Measurements from ENCODE around the gene LRFN2. TPM values are rescaled to one million over a fixed set of nuclear protein-coding genes. Genes with fewer than 3 reads are reported as not detected.

The LRFN2 gene
- total RNA-seq, 1 experiment from 2014 or later = not detected

DNA sequence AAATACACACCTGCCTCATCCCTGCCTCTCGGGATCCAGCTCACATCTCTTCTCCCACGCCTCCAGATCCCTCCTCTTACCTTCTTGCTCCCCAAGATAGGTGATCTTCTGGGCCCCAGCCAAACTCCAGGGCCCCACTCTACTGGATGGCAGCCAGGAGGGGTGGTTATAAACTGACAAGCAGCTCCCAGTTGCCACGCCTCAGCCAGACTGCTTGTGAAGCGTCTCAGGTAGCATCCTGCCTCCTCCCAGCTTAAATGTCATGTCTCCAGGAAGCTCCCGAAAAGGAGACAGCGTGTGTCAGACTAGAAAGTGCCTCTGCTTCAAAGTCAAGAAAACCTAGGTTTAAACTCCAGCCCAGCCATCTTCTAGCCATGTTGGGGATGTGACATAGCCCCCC, 114.1 kb downstream of the LRFN2 start:
- DNase-seq (ENCODE audit: low read depth, low spot score) = no peak
- in situ Hi-C loops (cut with HindIII; ENCODE audit: low pct_unique_long_range_greater_than_20kb, low sequenced_read_pairs) = no loop called here

- in situ Hi-C loops (cut with HindIII; ENCODE audit: low pct_unique_long_range_greater_than_20kb, low sequenced_read_pairs) = no loop called here
- no peak for DNase-seq (ENCODE audit: low read depth, low spot score)
Observed at GRCh38 chr6:40472353-40472752, 114.8 kb downstream of the LRFN2 start.

- in situ Hi-C loops (cut with HindIII; ENCODE audit: low pct_unique_long_range_greater_than_20kb, low sequenced_read_pairs) = no loop called here
Observed at GRCh38 chr6:40471243-40471642, 115.9 kb downstream of the LRFN2 start.

GRCh38 chr6:40469323-40469722, 117.8 kb downstream of the LRFN2 start:
- DNase-seq (ENCODE audit: low read depth, low spot score) = no peak
- in situ Hi-C loops (cut with HindIII; ENCODE audit: low pct_unique_long_range_greater_than_20kb, low sequenced_read_pairs) = no loop called here

More at GRCh38 chr6:40471243-40471642, 115.9 kb downstream of the LRFN2 start:
- DNase-seq (ENCODE audit: low read depth, low spot score) = no peak

GRCh38 chr6:40466986-40467539, 120.1 kb downstream of the LRFN2 start:
- no peak for DNase-seq (ENCODE audit: low read depth, low spot score)
- in situ Hi-C loops (cut with HindIII; ENCODE audit: low pct_unique_long_range_greater_than_20kb, low sequenced_read_pairs) = no loop called here

GRCh38 chr6:40461643-40462042, 125.5 kb downstream of the LRFN2 start:
- in situ Hi-C loops (cut with HindIII; ENCODE audit: low pct_unique_long_range_greater_than_20kb, low sequenced_read_pairs) = no loop called here
- no peak for DNase-seq (ENCODE audit: low read depth, low spot score)

DNA sequence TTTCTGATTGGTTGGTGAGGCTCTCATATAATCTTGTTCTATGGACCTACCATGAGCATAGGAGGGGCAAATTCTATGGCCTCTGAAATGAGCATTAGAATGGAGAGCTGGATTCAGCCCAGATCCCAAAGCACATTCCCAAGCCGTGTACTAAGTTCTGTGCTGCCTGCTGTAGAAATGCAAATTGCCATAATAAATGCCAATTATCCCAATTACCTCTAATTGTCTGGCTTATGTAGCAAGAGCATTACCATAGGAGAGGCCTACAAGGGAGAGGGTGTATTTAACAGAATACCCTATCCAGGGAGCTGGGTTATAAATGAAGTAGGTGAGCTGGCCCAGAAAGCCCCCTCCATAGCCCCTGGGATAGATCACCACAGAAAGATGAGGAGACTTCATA, 126.8 kb downstream of the LRFN2 start:
- in situ Hi-C loops (cut with HindIII; ENCODE audit: low pct_unique_long_range_greater_than_20kb, low sequenced_read_pairs) = no loop called here

GRCh38 chr6:40457261-40457660, 129.9 kb downstream of the LRFN2 start:
- no peak for DNase-seq (ENCODE audit: low read depth, low spot score)
- in situ Hi-C loops (cut with HindIII; ENCODE audit: low pct_unique_long_range_greater_than_20kb, low sequenced_read_pairs) = no loop called here

More for the DNA sequence above, 126.8 kb downstream of the LRFN2 start:
- DNase-seq (ENCODE audit: low read depth, low spot score) = no peak

DNA sequence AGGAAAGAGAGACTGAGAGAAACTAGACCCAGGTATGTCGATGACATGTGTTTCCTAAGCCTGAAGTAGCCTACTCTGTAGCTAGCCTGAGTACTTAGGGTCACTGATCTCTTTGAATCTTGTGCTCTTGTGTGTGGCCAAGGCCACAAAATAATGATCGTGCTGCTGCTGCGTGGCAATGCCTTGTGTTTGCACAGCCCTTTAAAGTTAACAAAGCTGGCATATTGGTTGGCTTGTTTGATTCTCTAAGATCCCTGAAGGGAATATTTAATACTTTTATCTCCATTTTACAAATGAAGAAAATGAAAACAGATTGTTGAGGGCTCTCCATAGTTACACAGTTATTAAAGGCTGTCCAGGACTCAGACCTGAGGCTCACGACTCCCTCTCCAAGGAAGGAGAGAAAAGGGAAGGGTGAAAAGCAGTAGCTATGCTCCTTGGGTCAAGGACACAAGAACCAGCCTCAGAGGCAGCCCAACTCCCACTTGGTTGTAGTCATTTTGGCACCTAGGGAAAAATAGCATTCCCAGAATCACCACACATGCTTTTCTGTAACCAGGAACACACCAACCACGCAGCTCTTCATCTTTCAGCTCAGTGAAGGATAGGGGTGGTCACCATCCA, 130.7 kb downstream of the LRFN2 start:
- DNase-seq (ENCODE audit: low read depth, low spot score) = no peak
- in situ Hi-C loops (cut with HindIII; ENCODE audit: low pct_unique_long_range_greater_than_20kb, low sequenced_read_pairs) = no loop called here

DNA sequence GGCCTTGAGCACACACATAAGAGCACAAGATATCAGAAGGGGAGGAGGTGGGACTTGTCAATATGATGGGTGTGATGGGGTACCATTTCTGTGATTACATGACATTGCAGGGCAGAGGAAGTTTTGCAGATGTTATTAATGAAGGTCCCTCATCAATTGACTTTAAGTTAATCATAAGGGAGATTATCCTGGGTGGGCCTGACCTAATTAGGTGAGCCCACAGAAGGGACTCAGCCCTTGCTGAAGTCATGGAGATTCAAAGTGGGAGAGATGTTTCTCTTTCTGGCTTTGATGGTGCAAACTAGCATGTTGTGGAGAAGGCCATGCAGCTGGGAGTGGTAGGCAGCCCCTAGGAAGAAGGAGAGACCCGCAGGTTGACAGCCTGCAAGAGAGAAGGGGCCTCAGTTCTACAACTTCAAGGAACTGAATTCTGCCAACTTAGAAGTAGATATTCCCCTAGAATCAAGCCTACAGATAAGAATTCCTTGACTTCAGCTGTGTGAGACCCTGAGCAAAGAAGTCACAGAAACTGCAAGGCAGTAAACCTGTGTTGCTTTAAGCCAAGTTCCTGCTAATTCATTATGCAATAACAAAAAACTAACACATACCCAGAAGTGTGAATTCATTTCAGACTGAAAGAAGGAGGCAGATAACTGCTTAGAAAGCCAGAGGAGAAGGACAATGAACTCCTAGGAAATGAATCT, 131.3 kb downstream of the LRFN2 start:
- in situ Hi-C loops (cut with HindIII; ENCODE audit: low pct_unique_long_range_greater_than_20kb, low sequenced_read_pairs) = no loop called here
- no peak for DNase-seq (ENCODE audit: low read depth, low spot score)

DNA sequence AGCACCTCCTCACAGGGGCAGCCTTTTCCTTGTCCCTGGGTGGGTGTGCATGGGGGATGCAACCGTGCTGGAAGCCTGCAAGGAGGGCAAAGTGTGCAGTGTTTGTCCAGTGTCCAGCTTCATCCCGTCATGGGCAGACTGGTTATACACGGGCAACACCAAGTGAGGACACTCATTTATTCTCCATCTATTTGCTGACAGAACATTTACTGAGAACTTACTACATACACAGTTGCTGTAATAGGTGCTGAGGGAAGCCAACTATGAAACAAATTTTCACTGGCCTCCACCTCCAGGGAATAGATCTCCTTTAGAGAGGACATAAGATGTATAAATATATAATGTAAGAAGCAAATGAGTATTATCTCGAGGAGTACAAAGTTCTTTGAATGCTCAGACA, 136.7 kb downstream of the LRFN2 start:
- in situ Hi-C loops (cut with HindIII; ENCODE audit: low pct_unique_long_range_greater_than_20kb, low sequenced_read_pairs) = no loop called here
- DNase-seq (ENCODE audit: low read depth, low spot score) = no peak

GRCh38 chr6:40444811-40445210, 142.4 kb downstream of the LRFN2 start:
- DNase-seq (ENCODE audit: low read depth, low spot score) = no peak
- in situ Hi-C loops (cut with HindIII; ENCODE audit: low pct_unique_long_range_greater_than_20kb, low sequenced_read_pairs) = no loop called here

GRCh38 chr6:40444312-40444711, 142.9 kb downstream of the LRFN2 start:
- in situ Hi-C loops (cut with HindIII; ENCODE audit: low pct_unique_long_range_greater_than_20kb, low sequenced_read_pairs) = no loop called here
- DNase-seq (ENCODE audit: low read depth, low spot score) = no peak

- no peak for DNase-seq (ENCODE audit: low read depth, low spot score)
- in situ Hi-C loops (cut with HindIII; ENCODE audit: low pct_unique_long_range_greater_than_20kb, low sequenced_read_pairs) = no loop called here
Observed at GRCh38 chr6:40443842-40444241, 143.3 kb downstream of the LRFN2 start.

GRCh38 chr6:40442591-40442990, 144.6 kb downstream of the LRFN2 start:
- in situ Hi-C loops (cut with HindIII; ENCODE audit: low pct_unique_long_range_greater_than_20kb, low sequenced_read_pairs) = no loop called here
- DNase-seq (ENCODE audit: low read depth, low spot score) = no peak

DNA sequence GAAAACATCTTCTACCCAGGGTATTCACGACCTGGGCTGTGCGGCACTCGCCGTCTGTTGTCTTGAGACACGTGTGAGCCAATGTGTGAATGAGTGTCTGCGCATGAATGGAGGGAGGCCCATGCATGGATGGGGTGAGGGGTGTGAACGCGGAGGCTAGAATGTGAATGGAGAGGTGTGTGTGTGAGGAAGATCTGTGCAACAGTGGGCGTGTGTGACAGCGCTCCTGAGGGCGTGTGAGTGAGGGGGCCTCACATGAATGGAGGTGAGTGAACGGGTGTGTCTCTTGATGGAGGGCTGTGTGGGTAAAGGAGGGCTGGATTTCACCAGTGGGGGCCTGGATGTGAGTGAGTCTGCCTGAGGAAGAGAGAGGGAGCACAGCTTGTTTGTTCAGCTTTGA, 146.0 kb downstream of the LRFN2 start:
- no peak for DNase-seq (ENCODE audit: low read depth, low spot score)
- in situ Hi-C loops (cut with HindIII; ENCODE audit: low pct_unique_long_range_greater_than_20kb, low sequenced_read_pairs) = no loop called here

GRCh38 chr6:40440053-40440452, 147.1 kb downstream of the LRFN2 start:
- DNase-seq (ENCODE audit: low read depth, low spot score) = no peak

DNA sequence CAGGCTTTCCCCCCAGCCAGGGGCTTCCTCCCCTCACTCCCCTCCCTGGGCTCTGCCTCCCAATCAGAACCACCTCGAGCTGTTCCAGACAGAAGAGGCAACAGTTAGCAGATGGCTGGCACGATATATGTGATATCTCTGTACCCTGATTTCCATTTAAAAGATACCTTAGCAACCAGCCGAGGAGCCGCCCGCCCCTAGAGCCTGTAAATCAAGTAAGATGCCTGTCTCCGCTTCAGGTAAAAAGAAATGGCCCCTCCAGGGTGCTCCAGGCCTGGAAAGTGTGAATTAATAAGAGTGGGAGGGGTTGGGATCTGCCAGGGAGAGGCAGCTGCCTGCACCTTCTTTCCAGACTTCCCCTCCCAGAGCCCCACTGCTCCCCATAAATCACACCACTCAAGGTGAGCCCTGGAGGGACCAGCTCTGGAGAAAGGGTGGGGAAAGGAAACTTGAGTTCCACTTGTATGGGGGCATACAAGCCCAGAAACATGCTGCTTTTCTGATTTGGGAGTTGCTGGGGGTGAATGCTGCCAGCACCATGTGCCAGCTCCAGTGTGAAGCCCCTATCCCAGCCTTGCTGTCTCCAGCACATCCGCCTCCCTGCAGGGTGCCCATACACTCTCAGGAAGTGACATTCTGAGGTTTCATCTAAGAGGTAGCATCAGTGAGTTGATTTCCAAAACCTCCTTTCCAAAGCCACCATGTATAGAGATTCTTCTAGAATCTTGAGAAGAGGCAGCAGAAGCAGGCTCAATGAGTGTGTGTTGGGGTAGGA, 148.0 kb downstream of the LRFN2 start:
- DNase-seq (ENCODE audit: low read depth, low spot score) = no peak
- in situ Hi-C loops (cut with HindIII; ENCODE audit: low pct_unique_long_range_greater_than_20kb, low sequenced_read_pairs) = no loop called here

More at GRCh38 chr6:40440053-40440452, 147.1 kb downstream of the LRFN2 start:
- in situ Hi-C loops (cut with HindIII; ENCODE audit: low pct_unique_long_range_greater_than_20kb, low sequenced_read_pairs) = no loop called here
